NK-92 treated with Interleukin-12 subunit alpha and Interleukin-12 subunit beta, amount 100 ng/mL, for 24 hours (cell line): ENCODE data around the gene MRPL27.
A peak's percentile ranks its signal among the peaks of the same experiment; 100 is the strongest.
"Not testable (repeated sequence)": the region's sequence is repeated elsewhere in the genome, so short reads cannot be mapped to it uniquely, and the experiment has no call there.

ENCODE experiments used
- DNase-seq: peaks from one replicate; lab custom pipeline; 2025; lab: John Stamatoyannopoulos, UW

MRPL27 gene

GRCh38 chr17:50345432-50346312 lies 27.3 kb downstream of the MRPL27 start, which contains the start of gene XYLT2:
TSS of gene XYLT2 (plus strand) at chr17:50346126. CDS start at chr17:50346141, 15 bp downstream.
- peak; percentile 78 for DNase-seq

GRCh38 chr17:50344731-50345365 lies 28.1 kb downstream of the MRPL27 start:
- no peak for DNase-seq

- no peak for DNase-seq
These were observed 33.6 kb downstream of the MRPL27 start for GRCh38 chr17:50339381-50339780.

GRCh38 chr17:50338645-50339044 lies 34.3 kb downstream of the MRPL27 start:
- DNase-seq = no peak

GRCh38 chr17:50337956-50338355 lies 35.0 kb downstream of the MRPL27 start:
- no peak for DNase-seq

GRCh38 chr17:50333291-50334057 lies 39.5 kb downstream of the MRPL27 start:
- DNase-seq = not testable (repeated sequence)

- no peak for DNase-seq
These were observed 40.8 kb downstream of the MRPL27 start for GRCh38 chr17:50332196-50332595.

GRCh38 chr17:50331085-50331791 lies 41.7 kb downstream of the MRPL27 start:
- DNase-seq = no peak

- no peak for DNase-seq
These were observed 42.7 kb downstream of the MRPL27 start for GRCh38 chr17:50330151-50330775.

- DNase-seq = no peak
These were observed 43.3 kb downstream of the MRPL27 start for GRCh38 chr17:50329716-50330115.

GRCh38 chr17:50328363-50329325 lies 44.3 kb downstream of the MRPL27 start:
- no peak for DNase-seq

GRCh38 chr17:50326831-50327364 lies 46.1 kb downstream of the MRPL27 start:
- DNase-seq = no peak

GRCh38 chr17:50325906-50326305 lies 47.1 kb downstream of the MRPL27 start:
- no peak for DNase-seq

GRCh38 chr17:50323060-50323459 lies 49.9 kb downstream of the MRPL27 start:
- no peak for DNase-seq

- DNase-seq = no peak
These were observed 50.7 kb downstream of the MRPL27 start for GRCh38 chr17:50322271-50322670.

GRCh38 chr17:50319306-50320004 lies 53.5 kb downstream of the MRPL27 start:
- DNase-seq = no peak

- no peak for DNase-seq
These were observed 54.3 kb downstream of the MRPL27 start for GRCh38 chr17:50318501-50319285.
